Measurements from ENCODE around the gene MYO1B. TPM values are rescaled to one million over a fixed set of nuclear protein-coding genes. Genes with fewer than 3 reads are reported as not detected.

Gene MYO1B
- total RNA-seq = 37.9 and 84.0 TPM in 2 replicates

DNA sequence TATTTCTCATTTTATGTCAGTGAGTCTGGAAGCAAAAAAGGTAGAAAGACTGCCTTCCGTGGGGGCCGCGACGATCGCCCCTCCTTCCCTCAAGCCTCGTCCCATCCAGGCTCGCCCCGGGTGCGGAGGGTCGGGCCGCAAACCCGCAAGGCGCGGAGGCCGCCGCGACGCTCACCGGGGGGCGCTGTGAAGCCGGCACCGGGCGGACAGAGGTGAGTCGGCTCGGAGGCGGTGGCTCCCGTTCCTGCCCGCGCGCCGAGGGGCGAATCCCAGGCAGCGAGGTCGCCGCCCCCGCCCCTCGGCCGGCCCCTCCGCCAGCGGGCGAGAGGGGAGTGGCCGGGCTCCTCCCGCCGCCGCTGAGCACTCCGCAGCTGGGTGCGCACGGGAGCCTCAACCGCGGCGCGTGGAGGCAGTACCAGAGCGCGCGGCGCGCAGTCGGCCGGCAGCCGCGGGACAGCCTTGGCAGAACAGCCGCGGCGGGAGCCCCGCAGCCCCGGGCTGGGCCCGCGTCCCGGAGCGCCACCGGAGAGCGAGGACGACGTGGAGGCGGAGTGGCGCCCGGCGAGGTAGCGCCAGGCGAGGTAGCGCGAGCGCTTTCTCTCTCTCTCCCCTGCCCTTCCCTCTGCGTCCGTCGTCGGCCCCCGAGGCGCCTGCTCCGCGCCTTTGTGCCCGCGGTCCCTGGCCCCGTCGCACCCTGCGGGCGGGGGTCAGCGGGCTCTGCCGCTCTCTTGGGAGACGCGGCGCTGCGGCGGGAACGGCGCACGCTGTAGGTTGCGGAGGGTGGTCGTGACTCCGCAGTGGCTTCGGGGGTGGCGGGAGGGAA lies at the start of gene MYO1B:
Gene MYO1B, plus strand, starts transcription at position 359 of the 823 bp plus-strand sequence. CDS start 31,492 bp downstream, outside the sequence.

Other genes starting within 250 kb of the MYO1B start
- 59.0 and 77.5 TPM in 2 replicates for gene STAT1, start 231.2 kb upstream of the MYO1B start, total RNA-seq
- 0.60 and 0.63 TPM in 2 replicates for gene STAT4, start 94.4 kb upstream of the MYO1B start, total RNA-seq